ENCODE measurements around the gene SLC6A12.

Gene SLC6A12

GRCh38 chr12:159156-159782, 54.7 kb downstream of the SLC6A12 start:
- no peak for DNase-seq

- DNase-seq, result no peak
Observed at GRCh38 chr12:157644-158043, 56.3 kb downstream of the SLC6A12 start.

GRCh38 chr12:156945-157344, 57.0 kb downstream of the SLC6A12 start:
- DNase-seq, result no peak

DNA sequence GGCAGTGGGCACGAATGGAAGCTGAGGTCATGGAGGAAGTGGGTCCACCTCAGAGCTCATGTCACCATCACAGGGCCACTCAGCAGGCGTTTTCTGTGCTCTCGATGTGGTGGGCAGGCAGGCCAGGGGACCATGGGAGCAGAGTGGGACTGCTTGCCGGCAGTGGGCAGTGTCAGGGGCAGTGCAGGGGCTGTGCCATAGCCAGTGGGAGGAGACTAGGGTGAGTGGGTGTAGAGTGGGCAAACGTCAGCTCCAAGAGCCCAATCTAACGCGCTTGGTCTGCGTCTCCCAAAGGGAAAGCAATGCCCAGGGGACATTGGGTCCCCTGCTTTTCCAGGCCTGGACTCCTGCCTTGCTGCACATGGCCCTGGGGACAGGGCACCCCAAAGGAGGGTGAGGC, 58.3 kb downstream of the SLC6A12 start:
- no peak for DNase-seq

DNA sequence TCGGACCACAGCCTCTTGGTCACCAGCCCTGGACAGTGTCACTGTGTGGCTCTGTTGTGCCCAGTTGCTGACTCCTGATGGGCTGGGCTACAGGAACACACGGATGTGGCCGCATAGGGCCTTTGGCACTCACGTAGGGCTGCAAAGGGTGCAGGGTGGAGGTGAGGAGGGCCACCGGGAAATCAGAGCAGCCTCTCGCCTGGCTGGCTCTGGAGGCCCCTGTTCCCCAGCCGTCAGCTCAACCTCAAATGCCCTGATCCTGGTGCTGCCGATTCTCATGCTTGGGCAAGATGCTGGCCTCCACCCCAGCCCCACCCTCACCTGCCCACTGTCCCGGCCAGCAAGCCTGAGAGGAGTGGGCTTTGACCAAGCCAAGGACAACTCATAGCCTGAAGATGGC, 59.0 kb downstream of the SLC6A12 start:
- DNase-seq, result no peak

DNA sequence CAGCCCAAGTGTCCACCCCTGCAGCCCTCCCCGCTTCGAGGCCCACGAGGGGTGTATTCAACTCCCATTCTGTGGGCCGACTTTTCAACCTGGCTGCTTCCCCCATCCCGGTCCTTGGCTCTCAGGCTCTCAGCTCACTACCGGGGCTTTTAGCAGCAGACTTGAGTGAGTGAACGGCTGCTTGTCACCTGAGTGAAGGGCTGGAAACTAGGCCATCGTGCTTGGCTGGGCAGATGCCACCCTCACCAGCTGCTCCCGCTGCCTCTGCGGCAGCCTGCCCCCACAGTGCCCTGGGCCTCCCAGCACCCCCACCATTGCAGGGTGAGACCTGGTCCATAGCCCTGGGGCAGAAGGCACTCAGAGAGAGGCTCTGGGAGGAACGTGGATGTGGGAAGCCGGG, 59.9 kb downstream of the SLC6A12 start:
- DNase-seq, result no peak

- DNase-seq, result peak in 2 of 6 experiments; percentile 15 to 25
Observed at GRCh38 chr12:153080-153746, 60.7 kb downstream of the SLC6A12 start.

DNA sequence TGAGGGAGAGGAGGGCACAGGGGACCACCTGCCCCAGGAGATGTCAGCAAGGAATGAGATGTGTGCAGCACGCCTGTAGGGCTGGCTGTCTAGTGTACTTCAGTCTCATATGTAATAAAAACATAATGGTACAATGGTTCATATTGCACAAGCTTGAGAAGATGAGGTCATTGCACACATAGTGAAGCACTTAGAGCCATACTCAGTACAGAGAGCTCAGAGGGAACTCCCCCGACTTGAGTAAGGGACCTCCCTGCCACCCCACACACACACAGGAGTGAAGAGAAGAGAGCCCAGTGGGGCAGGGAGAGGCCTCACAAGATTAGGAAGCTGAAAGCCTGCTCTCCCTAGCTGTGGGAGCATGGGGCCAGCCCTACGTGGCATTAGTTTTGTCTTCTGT, 61.5 kb downstream of the SLC6A12 start:
- DNase-seq, result no peak

DNA sequence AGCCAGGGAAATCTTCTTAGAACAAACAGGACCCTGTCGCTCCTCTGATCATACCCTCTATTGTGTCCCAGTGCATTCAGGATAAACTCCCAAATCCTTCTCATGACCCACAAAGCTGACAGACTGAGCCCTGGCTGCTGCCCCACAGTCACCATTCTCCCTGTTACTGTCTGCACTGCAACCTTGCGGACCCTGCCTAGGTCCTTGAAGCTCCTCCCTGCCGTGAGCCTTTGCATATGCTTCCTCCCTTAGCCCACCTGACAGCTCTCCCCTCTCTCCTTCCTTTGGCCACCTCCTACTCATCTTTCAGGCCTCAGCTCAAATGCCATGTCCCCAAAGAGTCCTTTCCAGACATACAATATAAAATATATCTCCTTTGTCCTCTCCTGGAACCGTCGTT, 62.4 kb downstream of the SLC6A12 start:
- DNase-seq, result no peak

DNA sequence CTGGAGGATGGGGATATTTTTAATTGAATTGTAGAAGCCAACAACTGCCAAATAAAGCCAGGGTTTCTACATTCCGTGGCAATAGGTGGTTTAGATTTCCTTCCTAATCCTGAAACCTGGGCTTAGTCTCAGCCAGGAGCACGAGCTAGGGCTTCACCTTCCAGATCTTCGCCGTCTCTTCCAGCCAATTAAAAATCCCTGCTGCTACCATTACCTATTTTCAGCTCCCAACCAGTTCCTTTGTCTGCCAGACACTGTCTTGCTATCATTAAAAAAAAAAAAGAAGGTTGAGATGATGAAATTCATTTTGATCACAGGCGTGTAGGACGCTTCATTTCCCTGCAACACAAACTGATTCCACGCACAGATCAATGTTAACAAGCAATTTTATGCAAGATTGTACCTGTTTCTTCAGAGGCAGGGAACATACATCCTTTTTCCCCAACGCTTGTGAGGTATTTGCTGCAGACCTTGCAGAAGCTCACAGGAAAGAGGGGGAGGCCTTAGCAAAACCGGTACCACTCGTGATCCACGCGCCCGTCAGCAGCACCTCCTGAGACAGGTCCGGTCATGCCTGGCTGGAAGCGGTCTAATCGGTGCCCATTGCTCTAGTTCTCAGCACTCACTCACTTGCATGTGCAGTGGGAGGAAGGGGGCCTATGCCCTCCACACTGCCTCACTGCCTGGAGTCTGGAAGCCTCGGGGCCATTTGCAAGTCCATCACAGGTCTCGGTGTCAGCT, 65.1 kb downstream of the SLC6A12 start:
- no peak for DNase-seq

- DNase-seq, result no peak
Observed at GRCh38 chr12:147242-147641, 66.7 kb downstream of the SLC6A12 start.

GRCh38 chr12:145369-145960, 68.5 kb downstream of the SLC6A12 start:
- no peak for DNase-seq

- DNase-seq, result no peak
Observed at GRCh38 chr12:144650-145284, 69.2 kb downstream of the SLC6A12 start.

GRCh38 chr12:143964-144649, 69.8 kb downstream of the SLC6A12 start:
- no peak for DNase-seq

- DNase-seq, result no peak
Observed at GRCh38 chr12:140162-140561, 73.8 kb downstream of the SLC6A12 start.

Measured in stimulated activated naive CD4-positive, alpha-beta T cell (primary cell).